K562 (cell line): ENCODE data around the gene GPR152. TPM values are rescaled to one million over a fixed set of nuclear protein-coding genes. Genes with fewer than 3 reads are reported as not detected.

Source experiments
- ATAC-seq: fragments of 200-7000 bp; cut with Tn5 transposase; 3 replicates; pipeline ENCODE4 v1.9.1; 2020; ENCODE audit warnings: moderate library complexity
- BruUV-seq: library from RNA; stranded (reverse); fragments of 400-500 nt; replicated peaks from 2 replicates; lab custom pipeline; 2021; lab: Mats Ljungman, UMichigan
- CTCF ChIA-PET: fragments of 300-600 bp; formaldehyde crosslinking; extraction: SDS; loops from one replicate; lab custom pipeline; 2021; ENCODE audit warnings: low intra/inter-chr PET ratio; lab: Yijun Ruan, JAX
- POLR2A ChIA-PET: fragments of 300-600, 350-650 bp; sonication (Branson Sonifier 250); formaldehyde crosslinking; extraction: SDS; loops from one replicate; lab custom pipeline; 2021; ENCODE audit warnings: antibody characterized with exemption, inconsistent platforms; lab: Yijun Ruan, JAX
- DNase-seq, 4 experiments: peaks; one replicate each; pipeline versions ENCODE4 v3.0.0 to v3.0.0-alpha.2; 2011 to 2018; ENCODE audit warnings: low spot score in 3 of 4, mixed read lengths in 3 of 4; ENCODE audit errors: extremely low read depth in 1 of 4
- FAIRE-seq: peaks from 2 replicates; lab custom pipeline; 2011; peaks lifted over from hg19 to GRCh38; lab: Jason Lieb, UNC
- H2AFZ ChIP-seq: 2 replicates; pipeline ENCODE4 v1.6.0; 2011; ENCODE audit warnings: low read depth, low read length, control low read depth, inconsistent platforms
- H3K27ac ChIP-seq: fragments of 200-600 bp; 3 replicates; pipeline ENCODE4 v1.8.0; 2011; ENCODE audit warnings: low read depth, mild to moderate bottlenecking, control low read depth, inconsistent platforms, low read length, moderate library complexity, mixed read lengths; ENCODE audit errors: extremely low read depth
- H3K27me3 ChIP-seq, 2 experiments: fragments of 300-600 bp in 1 of 2; 2 replicates in 1 of 2; 3 replicates in 1 of 2; pipeline versions ENCODE4 v1.6.0 to v1.8.0; 2011; ENCODE audit warnings: inconsistent platforms in 2 of 2, low read length in 2 of 2, mild to moderate bottlenecking in 1 of 2, mixed read lengths in 1 of 2, moderate library complexity in 1 of 2; ENCODE audit not compliant: control insufficient read depth in 2 of 2, insufficient read depth in 2 of 2
- H3K36me3 ChIP-seq: fragments of 300-600 bp; 3 replicates; pipeline ENCODE4 v1.8.0; 2011; ENCODE audit warnings: mild to moderate bottlenecking, low read length, inconsistent platforms; ENCODE audit not compliant: control insufficient read depth, insufficient read depth
- H3K4me1 ChIP-seq, 2 experiments: fragments of 200-600 bp in 1 of 2; replicated peaks in 1 of 2; 2 replicates in 1 of 2; 3 replicates in 1 of 2; pipeline versions ENCODE4 v1.5.1 to v1.8.0; 2011; ENCODE audit warnings: inconsistent platforms in 2 of 2, low read length in 2 of 2, mild to moderate bottlenecking in 1 of 2, mixed read lengths in 1 of 2, moderate library complexity in 1 of 2; ENCODE audit not compliant: control insufficient read depth in 2 of 2, insufficient read depth in 2 of 2
- H3K4me2 ChIP-seq: 2 replicates; pipeline ENCODE4 v1.6.1; 2011; ENCODE audit warnings: low read length, control low read depth, inconsistent platforms, mixed read lengths; ENCODE audit not compliant: insufficient read depth
- H3K4me3 ChIP-seq: fragments of 200-600 bp; sonication (generic), shearing (Covaris generic); 2 replicates; pipeline ENCODE4 v1.5.1; 2016; ENCODE audit warnings: control low read depth, inconsistent platforms
- H3K79me2 ChIP-seq: fragments of 200-600 bp; 3 replicates; pipeline ENCODE4 v1.8.0; 2011; ENCODE audit warnings: low read length, inconsistent platforms; ENCODE audit not compliant: control insufficient read depth, insufficient read depth
- H3K9ac ChIP-seq, 2 experiments: 2 replicates each; pipeline versions ENCODE4 v1.6.0 to v1.6.1; 2011; ENCODE audit warnings: low read depth in 2 of 2, low read length in 2 of 2, control low read depth in 1 of 2, inconsistent platforms in 1 of 2, mild to moderate bottlenecking in 1 of 2, mixed read lengths in 1 of 2; ENCODE audit not compliant: insufficient read depth in 1 of 2
- H3K9me1 ChIP-seq: one replicate; pipeline ENCODE4 v1.6.0; 2011; ENCODE audit warnings: inconsistent platforms, mild to moderate bottlenecking, low read length, moderate library complexity; ENCODE audit not compliant: control insufficient read depth, insufficient read depth
- H3K9me3 ChIP-seq: replicated peaks from 2 replicates; pipeline ENCODE4 v1.5.1; 2011; ENCODE audit warnings: low read depth, low read length, inconsistent platforms; ENCODE audit not compliant: control insufficient read depth, insufficient read depth
- H4K20me1 ChIP-seq: replicated peaks from 2 replicates; pipeline ENCODE4 v1.6.1; 2011; ENCODE audit warnings: low read length, inconsistent platforms, mixed read lengths; ENCODE audit not compliant: control insufficient read depth, insufficient read depth
- CTBP1 ChIP-seq: fragments of 450-650 bp; IDR thresholded peaks from 2 replicates; pipeline ENCODE4 v1.6.1; 2016; ENCODE audit warnings: borderline replicate concordance
- SIN3A ChIP-seq, 2 experiments: fragments of 150-350 bp in 1 of 2; IDR thresholded peaks; 2 replicates each; pipeline ENCODE4 v1.6.1; 2011 to 2016; ENCODE audit warnings: borderline replicate concordance in 2 of 2, low read depth in 2 of 2, low read length in 2 of 2, mild to moderate bottlenecking in 2 of 2, moderate library complexity in 2 of 2; ENCODE audit not compliant: control insufficient read depth in 1 of 2
- WGBS: fragments of 100-300 bp; shearing (Covaris generic); methylation state at CpG from one replicate; pipeline ENCODE4 v1.1.6; 2016; ENCODE audit warnings: low coverage, mixed read lengths; ENCODE audit not compliant: insufficient coverage; ENCODE audit errors: missing lambda C conversion rate; 5-methylcytosine and 5-hydroxymethylcytosine counted together
- in situ Hi-C: fragments of 300-500 bp; cut with MboI; formaldehyde crosslinking; loops from 4 replicates; pipeline ENCODE4 v1.15.0; 2018; ENCODE audit warnings: inconsistent platforms, mixed read lengths
- intact Hi-C: fragments of 100-400 bp; cut with micrococcal nuclease; formaldehyde crosslinking; loops from 2 replicates; pipeline ENCODE4 v1.14.2; 2022
- polyA plus RNA-seq, 8 experiments: library from polyadenylated mRNA; depleted of rRNA in 4 of 8; stranded (reverse) in 5 of 8; unstranded in 3 of 8; fragments of >200 nt; fragmentation: Nextera tagmentation in 2 of 8; fragmentation: Illumina TruSeq in 1 of 8; extraction: Ambion mirVana in 2 of 8; extraction: Trizol in 1 of 8; gene quantifications; 2 replicates each; pipeline versions ENCODE4 v1.2.1 to v1.2.3, GENCODE V29; 2011 to 2014; ENCODE audit warnings: inconsistent platforms in 1 of 8, missing spikeins in 1 of 8
- total RNA-seq, 7 experiments: library from RNA; depleted of rRNA in 6 of 7; stranded (reverse); fragments of >200 nt in 6 of 7; fragmentation: Illumina TruSeq in 2 of 7; extraction: Trizol in 2 of 7; gene quantifications; 2 replicates each; pipeline versions ENCODE4 v1.2.1 to v1.2.3, GENCODE V29; 2011 to 2021; ENCODE audit warnings: low replicate concordance in 1 of 7
- TF ChIP-seq, protein P1 (sequence below): fragments of 250-450 bp; sonication (Bioruptor Pico); IDR thresholded peaks from 2 replicates; pipeline ENCODE4 v1.8.0; 2021; ENCODE audit warnings: moderate library complexity, mild to moderate bottlenecking, inconsistent platforms
- TF ChIP-seq, protein P2 (sequence below): sonication (generic); formaldehyde crosslinking; IDR thresholded peaks from 2 replicates; pipeline ENCODE4 v1.8.1; 2023; ENCODE audit warnings: mild to moderate bottlenecking, missing genetic modification reagents
- TF ChIP-seq, protein P3 (sequence below): fragments of 450-650 bp; formaldehyde crosslinking; IDR thresholded peaks from 2 replicates; pipeline ENCODE4 v1.4.0; 2020; ENCODE audit warnings: mild to moderate bottlenecking, moderate library complexity

GPR152 gene
- total and polyA plus RNA-seq, 9 of the 15 experiments (the other 6 are each of a cell fraction or from before 2014, with no cell fraction given), result not detected

DNA sequence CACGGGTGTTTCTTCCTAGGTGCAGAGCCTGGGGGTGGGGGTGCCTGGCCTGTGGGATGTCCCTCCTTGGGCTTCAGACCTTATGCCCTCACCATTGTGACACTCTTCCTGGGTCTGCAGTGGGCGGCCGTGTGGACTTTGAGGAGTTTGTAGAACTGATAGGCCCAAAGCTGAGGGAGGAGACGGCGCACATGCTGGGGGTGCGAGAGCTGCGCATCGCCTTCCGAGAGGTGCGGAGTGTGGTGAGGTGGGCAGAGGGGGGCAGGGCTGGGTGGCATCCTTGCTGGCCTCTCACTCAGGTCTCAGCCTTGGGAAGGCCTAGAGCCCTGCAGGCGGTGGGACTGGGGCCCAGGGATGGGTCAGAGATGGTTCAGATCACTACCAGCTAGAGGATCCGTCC lies 4.9 kb upstream of the GPR152 start (continued):
- TF ChIP-seq, protein P1, sequence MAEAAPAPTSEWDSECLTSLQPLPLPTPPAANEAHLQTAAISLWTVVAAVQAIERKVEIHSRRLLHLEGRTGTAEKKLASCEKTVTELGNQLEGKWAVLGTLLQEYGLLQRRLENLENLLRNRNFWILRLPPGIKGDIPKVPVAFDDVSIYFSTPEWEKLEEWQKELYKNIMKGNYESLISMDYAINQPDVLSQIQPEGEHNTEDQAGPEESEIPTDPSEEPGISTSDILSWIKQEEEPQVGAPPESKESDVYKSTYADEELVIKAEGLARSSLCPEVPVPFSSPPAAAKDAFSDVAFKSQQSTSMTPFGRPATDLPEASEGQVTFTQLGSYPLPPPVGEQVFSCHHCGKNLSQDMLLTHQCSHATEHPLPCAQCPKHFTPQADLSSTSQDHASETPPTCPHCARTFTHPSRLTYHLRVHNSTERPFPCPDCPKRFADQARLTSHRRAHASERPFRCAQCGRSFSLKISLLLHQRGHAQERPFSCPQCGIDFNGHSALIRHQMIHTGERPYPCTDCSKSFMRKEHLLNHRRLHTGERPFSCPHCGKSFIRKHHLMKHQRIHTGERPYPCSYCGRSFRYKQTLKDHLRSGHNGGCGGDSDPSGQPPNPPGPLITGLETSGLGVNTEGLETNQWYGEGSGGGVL (CRISPR knock-in tag), result no peak
- TF ChIP-seq, protein P2, sequence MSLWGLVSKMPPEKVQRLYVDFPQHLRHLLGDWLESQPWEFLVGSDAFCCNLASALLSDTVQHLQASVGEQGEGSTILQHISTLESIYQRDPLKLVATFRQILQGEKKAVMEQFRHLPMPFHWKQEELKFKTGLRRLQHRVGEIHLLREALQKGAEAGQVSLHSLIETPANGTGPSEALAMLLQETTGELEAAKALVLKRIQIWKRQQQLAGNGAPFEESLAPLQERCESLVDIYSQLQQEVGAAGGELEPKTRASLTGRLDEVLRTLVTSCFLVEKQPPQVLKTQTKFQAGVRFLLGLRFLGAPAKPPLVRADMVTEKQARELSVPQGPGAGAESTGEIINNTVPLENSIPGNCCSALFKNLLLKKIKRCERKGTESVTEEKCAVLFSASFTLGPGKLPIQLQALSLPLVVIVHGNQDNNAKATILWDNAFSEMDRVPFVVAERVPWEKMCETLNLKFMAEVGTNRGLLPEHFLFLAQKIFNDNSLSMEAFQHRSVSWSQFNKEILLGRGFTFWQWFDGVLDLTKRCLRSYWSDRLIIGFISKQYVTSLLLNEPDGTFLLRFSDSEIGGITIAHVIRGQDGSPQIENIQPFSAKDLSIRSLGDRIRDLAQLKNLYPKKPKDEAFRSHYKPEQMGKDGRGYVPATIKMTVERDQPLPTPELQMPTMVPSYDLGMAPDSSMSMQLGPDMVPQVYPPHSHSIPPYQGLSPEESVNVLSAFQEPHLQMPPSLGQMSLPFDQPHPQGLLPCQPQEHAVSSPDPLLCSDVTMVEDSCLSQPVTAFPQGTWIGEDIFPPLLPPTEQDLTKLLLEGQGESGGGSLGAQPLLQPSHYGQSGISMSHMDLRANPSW (CRISPR knock-in tag), result no peak

DNA sequence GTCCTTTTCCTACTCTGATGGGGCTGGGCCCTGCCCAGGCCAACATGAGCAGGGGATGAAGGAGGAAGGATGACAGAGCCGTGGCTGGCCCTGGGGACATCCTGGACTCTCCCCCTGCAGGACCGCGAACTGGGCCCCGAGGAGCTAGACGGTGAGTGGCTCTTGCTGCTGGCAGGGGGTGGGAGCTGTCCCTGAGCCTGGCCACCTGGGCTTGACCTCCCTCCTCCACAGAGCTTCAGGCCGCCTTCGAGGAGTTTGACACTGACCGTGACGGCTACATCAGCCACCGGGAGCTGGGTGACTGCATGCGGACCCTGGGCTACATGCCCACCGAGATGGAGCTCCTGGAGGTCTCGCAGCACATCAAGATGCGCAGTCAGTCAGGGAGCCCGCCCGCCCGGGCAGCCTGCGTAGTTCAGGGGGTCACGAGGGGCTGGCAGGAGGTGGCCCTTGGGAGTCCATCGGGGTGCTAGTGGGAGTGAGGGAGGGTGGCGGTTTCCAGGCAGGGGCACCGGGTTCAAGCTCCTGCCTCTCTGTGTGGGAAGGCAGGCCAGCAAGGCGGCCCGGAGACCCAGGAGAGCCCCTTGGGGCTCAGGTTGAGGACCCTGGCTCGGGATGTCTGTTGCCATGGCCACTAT lies 3.7 kb upstream of the GPR152 start:
- Histone ChIP-seq H2AFZ (0 out of 2 replicates have a peak overlapping the region, but pooled peaks have one; percentile 37), H3K27me3 (no peaks in the 10 kb centered on the region), H3K27ac (no peak overlapping the region), H3K36me3 (no peaks in the 10 kb centered on the region), H3K9ac (peak overlapping the region in 1 of 2 experiments; percentile 81; a peak in 2 of 4 replicates), H3K9me1 (no peaks in the 10 kb centered on the region), H3K4me3 (no peak overlapping the region), H3K9me3 (no peaks in the 10 kb centered on the region), H3K79me2 (no peaks in the 10 kb centered on the region), H3K4me2 (no peak overlapping the region), H4K20me1 (no peaks in the 10 kb centered on the region), H3K4me1 (peaks cover 0 to 47% of the 10 kb centered on the region in 2 experiments; a peak in 2 of 5 replicates)
- ChIA-PET POLR2A (interaction anchor here (0.6 to 1.2 kb wide), 3 partner anchors 11 to 759 kb away, joined by 3 to 4 read pairs (median 3); no protein-coding TSS in a partner anchor), CTCF (no interaction called here)
- no peak for FAIRE-seq
- peak; percentile 39; the same call in 2 of the 3 replicates for ATAC-seq
- 47% methylated on average over 22 of the region's 25 CpGs for WGBS
- intact Hi-C loops (no loop called here), in situ Hi-C loops (no loop called here)
- no TSS peak for BruUV-seq
- peak; percentile 16; the same call in 1 of the 2 replicates for TF ChIP-seq CTBP1
- TF ChIP-seq, protein P3, sequence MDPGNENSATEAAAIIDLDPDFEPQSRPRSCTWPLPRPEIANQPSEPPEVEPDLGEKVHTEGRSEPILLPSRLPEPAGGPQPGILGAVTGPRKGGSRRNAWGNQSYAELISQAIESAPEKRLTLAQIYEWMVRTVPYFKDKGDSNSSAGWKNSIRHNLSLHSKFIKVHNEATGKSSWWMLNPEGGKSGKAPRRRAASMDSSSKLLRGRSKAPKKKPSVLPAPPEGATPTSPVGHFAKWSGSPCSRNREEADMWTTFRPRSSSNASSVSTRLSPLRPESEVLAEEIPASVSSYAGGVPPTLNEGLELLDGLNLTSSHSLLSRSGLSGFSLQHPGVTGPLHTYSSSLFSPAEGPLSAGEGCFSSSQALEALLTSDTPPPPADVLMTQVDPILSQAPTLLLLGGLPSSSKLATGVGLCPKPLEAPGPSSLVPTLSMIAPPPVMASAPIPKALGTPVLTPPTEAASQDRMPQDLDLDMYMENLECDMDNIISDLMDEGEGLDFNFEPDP, result no peak
- TF ChIP-seq SIN3A (IDR thresholded peaks at IDR 0.05; ENCODE audit: borderline replicate concordance in 2 of 2, control insufficient read depth in 1 of 2, low read depth in 2 of 2, low read length in 2 of 2), result no peak
- peak in 1 of 4 experiments; percentile 22 for DNase-seq
